ENCODE data around the gene IFNL1.

GRCh38 chr19:39315933-39316332, 19.7 kb downstream of the IFNL1 start:
- TF ChIP-seq CTCF (IDR thresholded peaks at IDR 0.05) (no peak), POLR2A (IDR thresholded peaks at IDR 0.05) (no peak)

Data from ovary (tissue), 3 donors.